Heart left ventricle (tissue), 16 donors: Measurements from ENCODE around the gene BMPR2. TPM values are rescaled to one million over a fixed set of nuclear protein-coding genes. Genes with fewer than 3 reads are reported as not detected.

Source experiments
- ATAC-seq, 4 donors: fragments of 200-7000 bp; cut with Tn5 transposase; one replicate each; pipeline ENCODE4 v1.9.1; 2020 to 2022; ENCODE audit warnings: moderate library complexity in 4 of 4, mild to moderate bottlenecking in 3 of 4, moderate number of reproducible peaks in 1 of 4
- DNase-seq, 5 donors: peaks; one replicate each; pipeline ENCODE4 v3.0.0-alpha.2; 2020
- H3K27ac ChIP-seq, 12 donors: fragments of 200-600 bp; sonication (generic) in 4 of 12; one replicate each; pipeline versions ENCODE4 v1.5.0 to v1.8.0; 2016 to 2022; ENCODE audit warnings: mild to moderate bottlenecking in 2 of 12
- H3K27me3 ChIP-seq, 9 donors: fragments of 200-600 bp; sonication (generic) in 2 of 9; one replicate each; pipeline versions ENCODE4 v1.5.1 to v1.8.0; 2016 to 2022; ENCODE audit warnings: mild to moderate bottlenecking in 3 of 9
- H3K36me3 ChIP-seq, 9 donors: fragments of 200-600 bp; sonication (generic) in 2 of 9; one replicate each; pipeline versions ENCODE4 v1.5.0 to v1.8.0; 2018 to 2022; ENCODE audit warnings: mild to moderate bottlenecking in 2 of 9
- H3K4me1 ChIP-seq, 12 donors: fragments of 200-600 bp; sonication (generic) in 4 of 12; one replicate each; pipeline versions ENCODE4 v1.5.0 to v1.8.0; 2016 to 2022; ENCODE audit warnings: mild to moderate bottlenecking in 3 of 12
- H3K4me3 ChIP-seq, 12 donors: fragments of 200-600 bp; sonication (generic) in 4 of 12; one replicate each; pipeline versions ENCODE4 v1.5.0 to v1.8.0; 2017 to 2022; ENCODE audit warnings: mild to moderate bottlenecking in 9 of 12, moderate library complexity in 4 of 12
- H3K9me3 ChIP-seq, 12 donors: fragments of 200-600 bp; sonication (generic) in 4 of 12; one replicate each; pipeline versions ENCODE4 v1.5.0 to v1.8.0; 2016 to 2022; ENCODE audit warnings: mild to moderate bottlenecking in 1 of 12
- CTCF ChIP-seq, 12 donors: fragments of 200-600 bp; sonication (generic) in 4 of 12; IDR thresholded peaks; one replicate each; pipeline versions ENCODE4 v1.5.0 to v1.8.0; 2018 to 2022; ENCODE audit warnings: antibody characterized with exemption in 12 of 12, mild to moderate bottlenecking in 5 of 12
- POLR2A ChIP-seq, 2 donors: fragments of 450-650 bp; IDR thresholded peaks; one replicate each; pipeline ENCODE4 v1.6.1; 2017; ENCODE audit warnings: antibody characterized with exemption in 2 of 2, mild to moderate bottlenecking in 2 of 2, moderate library complexity in 2 of 2
- WGBS, 4 donors: extraction: QIAGEN DNeasy Blood & Tissue Kit in 2 of 4; methylation state at CpG; one replicate each; pipeline versions ENCODE4 v1.1.5 to v1.1.7; 2013 to 2018; 5-methylcytosine and 5-hydroxymethylcytosine counted together
- intact Hi-C, 10 donors: fragments of 100-400 bp; cut with DNase I; formaldehyde crosslinking; loops; one replicate each; pipeline versions ENCODE4 v1.11.1 to v1.14.2; 2022
- polyA plus RNA-seq, 2 donors: library from polyadenylated mRNA; stranded (reverse); fragments of 200-250 nt; gene quantifications; one replicate each; pipeline ENCODE4 v1.2.3, GENCODE V29; 2013
- total RNA-seq, 9 donors: library from RNA; depleted of rRNA in 2 of 9; stranded (reverse); fragments of >200 nt in 2 of 9; fragmentation: NEBNext Ultra II Directional in 3 of 9; extraction: Animal tissue kit (Norgen Biotek cat#: 25700) in 3 of 9; gene quantifications; one replicate each; pipeline versions ENCODE4 v1.1.0 to v1.2.4, GENCODE V29; 2016 to 2023
- donor health status: ischemic (EF 13 %, LVEDD 7.1; RV severe dilation, severe dysfunction).
- donor health status: healthy with polysubstance abuse.
- donor health status: DM: no; HTN: yes; CAD: no.
- donor health status: DM: no; HTN: no; CAD: no.
- donor health status: ischemic (EF 25% LVEDD 6.9; RV normal size, moderate dysfunction).
- donor health status: ischemic (EF 25% LVEDD 5.7; RV mildly dilated, moderate dysfunction).
- donor health status: healthy.
- donor health status: DM: yes; HTN: yes; CAD: no.
- donor health status: ischemic (EF 35%, LVEDD 5.7; RV mildly dilated, moderate dysfunction).
- donor health status: nonischemic (EF 11% LVEDD 7.7; RV severe dilation, severe dysfunction).
- donor health status: DM: yes; HTN: yes; CAD: no.
- donor health status: PGD.
- donor health status: ischemic (EF 29% LVEDD 5.4; RV normal size, mild dysfunction).
- donor health status: nonischemic (EF 23%, LVEDD 6.1; RV moderate dilation, normal function).

BMPR2 gene
- total and polyA plus RNA-seq, 11 donors = 9.0 to 81.9 (median 59.9) TPM

GRCh38 chr2:202583709-202584219 lies 207.6 kb downstream of the BMPR2 start:
- Histone ChIP-seq H3K27me3 (no peaks in the 10 kb centered on the region), H3K27ac (no peak overlapping the region), H3K4me1 (peaks cover 0 to 7% (median 2%) of the 10 kb centered on the region in 12 donors), H3K9me3 (peaks cover 0 to 17% (median 3%) of the 10 kb centered on the region in 12 donors), H3K4me3 (no peak overlapping the region), H3K36me3 (no peaks in the 10 kb centered on the region)
- TF ChIP-seq POLR2A (IDR thresholded peaks at IDR 0.05) (no peak), CTCF (IDR thresholded peaks at IDR 0.05) (no peak)
- DNase-seq (no peak), ATAC-seq (no peak)
- WGBS, 4 donors = 93 to 98% (median 97%) methylated on average over 2 of the region's 2 CpGs
- intact Hi-C loops = loop anchor here in 3 of 10 donors (10.0 kb wide), 2 partner anchors 51 to 291 kb away; partner anchors contain the start of genes ICA1L (in 2 of the 3) and FAM117B (in 1 of the 3)

- Histone ChIP-seq H3K4me1 (peaks cover 0 to 18% (median 8%) of the 10 kb centered on the region in 12 donors), H3K27ac (no peak overlapping the region), H3K9me3 (peaks cover 0 to 10% (median 2%) of the 10 kb centered on the region in 12 donors), H3K36me3 (no peaks in the 10 kb centered on the region), H3K27me3 (no peaks in the 10 kb centered on the region), H3K4me3 (peak overlapping the region in 8 of 12 donors; percentile 0 to 34 (median 24))
- ATAC-seq (peak; percentile 50 to 91 (median 90)), DNase-seq (peak; percentile 54 to 75 (median 61))
- 24 to 36% (median 34%) methylated on average over 15 to 17 of the region's 17 CpGs for WGBS, 4 donors
- intact Hi-C loops = loop anchor here in 8 of 10 donors (2.0 to 10.0 kb wide), 7 partner anchors 38 to 323 kb away; partner anchors contain the start of genes ICA1L (in 7 of the 8), FAM117B (in 4 of the 8), CARF (in 1 of the 8) and WDR12 (in 1 of the 8)
- TF ChIP-seq CTCF (IDR thresholded peaks at IDR 0.05) (peak; percentile 87 to 96 (median 91)), POLR2A (IDR thresholded peaks at IDR 0.05) (no peak)
Measured at GRCh38 chr2:202588647-202589581, 212.8 kb downstream of the BMPR2 start.

- H3K36me3 ChIP-seq = no peaks in the 10 kb centered on the region
- H3K9me3 ChIP-seq = peaks cover 0 to 4% (median 0%) of the 10 kb centered on the region in 12 donors
- no peaks in the 10 kb centered on the region for H3K27me3 ChIP-seq
- 96 to 100% (median 96%) methylated on average over 4 of the region's 4 CpGs for WGBS, 4 donors
- peaks cover 0 to 18% (median 9%) of the 10 kb centered on the region in 12 donors for H3K4me1 ChIP-seq
- H3K4me3 ChIP-seq = no peak overlapping the region
- intact Hi-C loops = loop anchor here in 8 of 10 donors (2.0 to 10.0 kb wide), 7 partner anchors 38 to 323 kb away; partner anchors contain the start of genes ICA1L (in 7 of the 8), FAM117B (in 4 of the 8), CARF (in 1 of the 8) and WDR12 (in 1 of the 8)
- DNase-seq (no peak), ATAC-seq (peak in 1 of 4 donors; percentile 54)
- TF ChIP-seq CTCF (IDR thresholded peaks at IDR 0.05) (no peak), POLR2A (IDR thresholded peaks at IDR 0.05) (no peak)
- no peak overlapping the region for H3K27ac ChIP-seq
Measured at GRCh38 chr2:202589582-202589949, 213.4 kb downstream of the BMPR2 start.

GRCh38 chr2:202592566-202592965 lies 216.4 kb downstream of the BMPR2 start:
- no peak overlapping the region for H3K27ac ChIP-seq
- H3K4me1 ChIP-seq = peaks cover 0 to 18% (median 9%) of the 10 kb centered on the region in 12 donors
- TF ChIP-seq POLR2A (IDR thresholded peaks at IDR 0.05) = no peak
- TF ChIP-seq CTCF (IDR thresholded peaks at IDR 0.05) = no peak
- no peak overlapping the region for H3K4me3 ChIP-seq
- WGBS, 4 donors = 64 to 81% (median 75%) methylated on average over 2 of the region's 2 CpGs
- no peak for ATAC-seq
- no peaks in the 10 kb centered on the region for H3K9me3 ChIP-seq
- H3K27me3 ChIP-seq = no peaks in the 10 kb centered on the region
- intact Hi-C loops = loop anchor here in 1 of 10 donors (10.0 kb wide), 1 partner anchor 292 kb away; no protein-coding TSS in a partner anchor
- no peaks in the 10 kb centered on the region for H3K36me3 ChIP-seq
- peak in 1 of 5 donors; percentile 14 for DNase-seq
